Brain pericyte (primary cell): ENCODE results near the gene LTBP4.
"Not testable (repeated sequence)": the region's sequence is repeated elsewhere in the genome, so short reads cannot be mapped to it uniquely, and the experiment has no call there.

Source experiments
- DNase-seq: peaks from one replicate; pipeline ENCODE4 v3.0.0-alpha.2; 2012; ENCODE audit warnings: low read depth, low spot score

LTBP4 gene

GRCh38 chr19:40611900-40612698, 10.9 kb downstream of the LTBP4 start:
- DNase-seq, result no peak

- DNase-seq, result no peak
These were observed 11.9 kb downstream of the LTBP4 start for GRCh38 chr19:40612831-40613689.

- DNase-seq, result peak; percentile 72
These were observed 12.8 kb downstream of the LTBP4 start for GRCh38 chr19:40613690-40614621.

GRCh38 chr19:40614622-40615411, 13.6 kb downstream of the LTBP4 start:
- peak; percentile 50 for DNase-seq

GRCh38 chr19:40616178-40616577, 15.0 kb downstream of the LTBP4 start:
- DNase-seq, result no peak

DNA sequence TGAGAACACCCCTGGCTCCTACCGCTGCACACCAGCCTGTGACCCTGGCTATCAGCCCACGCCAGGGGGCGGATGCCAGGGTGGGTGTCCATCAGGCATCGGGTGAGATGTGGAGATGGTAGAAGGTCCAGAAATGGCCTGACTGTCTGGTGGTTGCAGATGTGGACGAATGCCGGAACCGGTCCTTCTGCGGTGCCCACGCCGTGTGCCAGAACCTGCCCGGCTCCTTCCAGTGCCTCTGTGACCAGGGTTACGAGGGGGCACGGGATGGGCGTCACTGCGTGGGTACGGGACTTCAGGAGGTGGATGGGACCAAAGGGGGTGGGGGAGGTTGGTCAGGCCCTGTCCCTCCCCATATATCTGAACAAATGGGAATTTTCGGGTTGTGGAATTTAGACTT, 15.8 kb downstream of the LTBP4 start:
- DNase-seq, result no peak

DNA sequence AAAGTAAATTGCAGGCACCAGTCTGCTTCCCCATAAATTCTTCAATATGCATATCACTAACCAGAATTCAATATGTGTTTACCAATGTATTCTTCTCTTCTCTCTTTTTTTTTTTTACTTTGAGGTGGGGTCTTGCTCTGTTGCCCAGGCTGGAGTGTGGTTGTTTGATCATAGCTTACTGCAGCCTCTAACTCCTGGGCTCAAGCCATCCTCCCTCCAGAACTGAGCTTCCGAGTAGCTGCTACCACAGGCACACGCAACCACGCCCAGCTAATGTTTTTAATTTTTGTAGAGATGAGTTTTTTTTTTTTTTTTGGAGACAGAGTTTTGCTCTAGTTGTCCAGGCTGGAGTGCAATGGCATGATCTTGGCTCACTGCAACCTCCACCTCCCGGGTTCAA, 16.8 kb downstream of the LTBP4 start:
- DNase-seq, result no peak

DNA sequence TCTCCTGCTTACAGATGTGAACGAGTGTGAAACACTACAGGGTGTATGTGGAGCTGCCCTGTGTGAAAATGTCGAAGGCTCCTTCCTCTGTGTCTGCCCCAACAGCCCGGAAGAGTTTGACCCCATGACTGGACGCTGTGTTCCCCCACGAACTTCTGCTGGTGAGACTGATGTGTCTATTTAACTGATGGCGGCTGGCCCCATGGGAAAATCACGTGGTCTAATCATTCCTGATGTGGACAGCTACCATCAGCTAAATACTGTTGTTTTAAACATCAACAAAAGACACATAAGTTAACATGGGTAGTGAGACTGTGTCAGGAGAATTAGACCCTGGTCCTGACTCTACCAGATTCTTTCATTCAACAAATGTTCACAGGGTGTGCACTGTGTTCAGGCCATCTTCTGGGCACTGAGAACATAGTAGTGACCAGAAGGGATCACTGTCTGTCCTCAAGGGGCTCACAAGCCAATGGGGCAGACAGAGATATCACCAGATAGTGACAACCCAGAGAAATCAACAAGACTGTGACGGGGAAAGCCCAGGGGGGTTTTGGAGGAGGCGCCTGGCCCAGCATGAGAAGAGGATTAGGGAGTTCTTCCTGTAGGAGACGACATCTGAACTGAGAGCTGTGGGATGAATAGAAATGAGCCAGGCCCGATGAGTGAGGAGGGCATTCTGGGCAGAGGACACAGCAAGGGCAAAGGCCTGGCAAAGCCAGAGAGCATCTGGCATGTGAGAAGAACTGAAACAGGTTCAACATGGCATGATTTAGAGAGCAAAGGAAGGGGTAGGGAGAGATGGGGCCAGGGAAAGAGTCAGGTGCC, 18.4 kb downstream of the LTBP4 start:
- no peak for DNase-seq

DNA sequence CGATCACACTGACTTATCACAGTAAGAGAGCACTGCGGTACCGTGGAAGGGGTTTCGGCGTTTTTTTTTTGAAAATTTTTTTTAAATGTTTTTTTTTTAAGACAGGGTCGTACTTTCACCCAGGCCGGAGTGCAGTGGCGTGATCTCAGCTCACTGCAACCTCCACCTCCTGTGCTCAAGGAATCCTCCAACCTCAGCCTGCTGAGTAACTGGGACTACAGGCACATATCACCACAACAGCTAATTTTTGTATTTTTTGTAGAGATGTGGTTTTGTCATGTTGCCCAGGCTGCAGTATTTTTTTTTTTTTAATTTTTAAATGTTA, 19.0 kb downstream of the LTBP4 start:
- no peak for DNase-seq

- DNase-seq, result no peak
These were observed 20.1 kb downstream of the LTBP4 start for GRCh38 chr19:40621283-40621682.

DNA sequence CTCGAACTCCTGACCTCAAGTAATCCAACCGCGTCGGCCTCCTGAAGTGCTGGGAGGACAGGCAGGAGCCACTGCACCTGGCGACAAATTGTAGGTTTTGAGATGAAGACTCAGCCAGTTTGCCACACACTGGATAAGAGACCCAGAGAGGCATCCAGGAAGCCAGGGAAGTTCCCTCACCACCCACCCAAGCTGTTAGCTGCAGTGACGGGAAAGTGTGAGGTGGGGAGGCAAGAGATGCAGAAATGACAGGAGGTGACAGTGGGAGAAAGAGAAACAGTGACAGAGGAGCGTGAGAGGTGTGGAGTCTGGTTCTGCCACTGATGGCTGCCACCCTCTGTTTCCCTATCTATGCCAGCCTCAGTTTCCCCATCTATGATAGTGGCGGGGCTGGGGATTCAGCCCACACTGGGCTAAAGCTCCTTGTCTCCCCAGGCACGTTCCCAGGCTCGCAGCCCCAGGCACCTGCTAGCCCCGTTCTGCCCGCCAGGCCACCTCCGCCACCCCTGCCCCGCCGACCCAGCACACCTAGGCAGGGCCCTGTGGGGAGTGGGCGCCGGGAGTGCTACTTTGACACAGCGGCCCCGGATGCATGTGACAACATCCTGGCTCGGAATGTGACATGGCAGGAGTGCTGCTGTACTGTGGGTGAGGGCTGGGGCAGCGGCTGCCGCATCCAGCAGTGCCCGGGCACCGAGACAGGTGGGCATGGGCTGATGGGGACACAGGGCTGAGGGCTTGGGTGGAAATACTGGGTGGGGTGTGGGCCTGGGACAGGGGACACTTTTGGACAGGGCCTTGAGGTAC, 21.0 kb downstream of the LTBP4 start:
- no peak for DNase-seq

DNA sequence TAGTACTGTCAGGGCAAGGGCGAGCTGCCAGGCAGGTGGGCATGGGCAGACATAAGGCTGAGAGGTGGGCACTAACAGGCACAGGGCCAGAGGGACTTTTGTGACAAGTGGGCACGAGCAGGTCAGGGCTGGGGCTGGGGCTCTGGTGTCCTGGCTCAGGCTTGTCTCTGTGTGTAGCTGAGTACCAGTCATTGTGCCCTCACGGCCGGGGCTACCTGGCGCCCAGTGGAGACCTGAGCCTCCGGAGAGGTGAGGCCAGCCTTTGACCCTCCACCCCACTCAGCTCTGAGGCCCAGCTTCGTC, 21.6 kb downstream of the LTBP4 start:
- no peak for DNase-seq

DNA sequence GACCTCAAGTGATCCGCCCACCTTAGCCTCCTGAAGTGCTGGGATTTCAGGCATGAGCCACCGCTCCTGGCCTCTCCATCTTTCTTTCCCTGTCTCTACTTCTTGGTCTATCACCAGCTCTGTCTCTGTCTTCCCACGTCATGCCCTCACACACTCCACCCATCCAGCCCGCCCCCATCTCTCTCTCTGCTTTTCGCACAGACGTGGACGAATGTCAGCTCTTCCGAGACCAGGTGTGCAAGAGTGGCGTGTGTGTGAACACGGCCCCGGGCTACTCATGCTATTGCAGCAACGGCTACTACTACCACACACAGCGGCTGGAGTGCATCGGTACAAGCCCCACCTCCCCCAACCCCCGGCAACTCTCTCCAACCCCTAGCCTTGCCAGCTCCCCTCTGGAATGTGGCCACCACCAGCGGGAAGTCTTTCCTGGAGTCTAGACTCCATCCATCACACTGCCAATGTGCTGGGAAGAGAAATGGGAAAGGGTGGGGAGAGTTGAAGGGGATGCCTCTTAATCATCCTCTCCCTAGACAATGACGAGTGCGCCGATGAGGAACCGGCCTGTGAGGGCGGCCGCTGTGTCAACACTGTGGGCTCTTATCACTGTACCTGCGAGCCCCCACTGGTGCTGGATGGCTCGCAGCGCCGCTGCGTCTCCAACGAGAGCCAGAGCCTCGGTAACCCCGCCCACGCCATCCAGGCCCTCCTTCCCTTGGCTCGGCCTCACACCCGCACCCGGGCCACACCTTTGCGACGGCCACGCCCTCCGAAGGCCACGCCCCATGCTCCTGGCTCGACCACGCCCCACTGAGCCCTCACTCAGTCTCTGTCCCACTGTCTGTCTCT, 22.5 kb downstream of the LTBP4 start:
- no peak for DNase-seq

DNA sequence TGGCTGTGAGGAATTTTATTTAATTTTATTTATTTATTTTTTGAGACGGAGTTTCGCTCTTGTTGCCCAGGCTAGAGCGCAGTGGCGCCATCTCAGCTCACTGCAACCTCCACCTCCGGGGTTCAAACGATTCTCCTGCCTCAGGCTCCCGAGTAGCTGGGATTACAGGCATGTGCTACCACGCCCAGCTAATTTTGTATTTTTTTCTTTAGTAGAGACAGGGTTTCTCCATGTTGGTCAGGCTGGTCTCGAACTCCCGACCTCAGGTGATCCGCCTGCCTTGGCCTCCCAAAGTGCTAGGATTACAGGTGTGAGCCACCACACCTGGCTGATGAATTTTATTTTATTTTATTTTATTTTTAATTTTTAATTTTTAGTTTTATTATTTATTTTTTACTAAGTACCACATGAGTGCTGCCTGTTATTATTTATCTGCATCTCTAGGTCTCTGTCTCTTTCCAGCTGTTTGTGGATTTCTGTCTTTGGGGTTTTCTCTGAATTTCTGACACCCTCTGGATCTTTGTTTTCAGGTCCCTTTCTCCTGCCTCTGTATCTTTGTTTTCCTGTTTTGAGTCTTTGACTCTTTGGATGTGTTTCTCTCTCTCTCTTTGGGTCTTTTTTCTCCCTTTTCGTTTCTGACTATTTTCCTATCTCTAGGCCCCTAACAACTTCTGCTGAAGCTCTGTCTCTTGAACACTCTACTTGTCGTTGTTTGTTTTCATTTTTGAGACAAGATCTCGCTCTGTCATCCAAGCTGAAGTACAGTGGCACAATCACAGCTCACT, 23.4 kb downstream of the LTBP4 start:
- DNase-seq, result not testable (repeated sequence)

DNA sequence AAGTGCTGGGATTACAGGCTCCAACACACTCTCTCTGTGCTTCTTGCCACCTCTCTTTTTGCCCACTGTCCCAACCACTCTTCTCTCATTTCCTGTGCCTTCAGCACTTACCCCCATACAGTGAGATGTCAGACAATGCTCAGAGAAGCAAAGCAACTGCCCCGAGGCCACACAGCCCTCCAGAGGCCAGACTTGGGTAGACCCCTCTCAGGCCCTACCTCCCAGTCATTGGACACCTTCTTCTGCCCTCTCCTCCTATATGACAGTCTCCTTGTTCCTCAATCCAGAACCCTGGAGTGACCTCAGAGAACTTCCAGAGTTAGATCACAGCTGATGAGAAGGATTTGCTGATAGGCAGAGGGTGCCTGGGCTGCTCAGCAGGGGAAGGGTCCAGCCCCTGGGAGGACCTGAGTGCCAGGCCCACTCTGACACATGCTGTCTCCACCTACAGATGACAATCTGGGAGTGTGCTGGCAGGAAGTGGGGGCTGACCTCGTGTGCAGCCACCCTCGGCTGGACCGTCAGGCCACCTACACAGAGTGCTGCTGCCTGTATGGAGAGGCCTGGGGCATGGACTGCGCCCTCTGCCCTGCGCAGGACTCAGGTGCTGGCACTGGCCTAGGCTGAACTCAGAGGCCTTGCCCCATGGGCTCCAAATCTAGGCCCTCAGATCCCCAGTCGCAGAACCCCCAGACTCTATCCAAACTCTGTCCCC, 24.4 kb downstream of the LTBP4 start:
- no peak for DNase-seq

DNA sequence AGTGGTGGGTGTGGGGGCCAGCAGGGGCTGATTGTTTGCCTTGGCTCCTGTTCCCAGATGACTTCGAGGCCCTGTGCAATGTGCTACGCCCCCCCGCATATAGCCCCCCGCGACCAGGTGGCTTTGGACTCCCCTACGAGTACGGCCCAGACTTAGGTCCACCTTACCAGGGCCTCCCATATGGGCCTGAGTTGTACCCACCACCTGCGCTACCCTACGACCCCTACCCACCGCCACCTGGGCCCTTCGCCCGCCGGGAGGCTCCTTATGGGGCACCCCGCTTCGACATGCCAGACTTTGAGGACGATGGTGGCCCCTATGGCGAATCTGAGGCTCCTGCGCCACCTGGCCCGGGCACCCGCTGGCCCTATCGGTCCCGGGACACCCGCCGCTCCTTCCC, 25.7 kb downstream of the LTBP4 start:
- no peak for DNase-seq
